ENCODE measurements around the gene GOLIM4.

- TF ChIP-seq CTCF (IDR thresholded peaks at IDR 0.05; ENCODE audit: low read depth, low read length, missing input control), result no peak
- no peak for TF ChIP-seq RAD21 (IDR thresholded peaks at IDR 0.05)
- no peak for TF ChIP-seq JUND (IDR thresholded peaks at IDR 0.05)
- no peak for TF ChIP-seq REST (IDR thresholded peaks at IDR 0.05)
- TF ChIP-seq MAX (IDR thresholded peaks at IDR 0.05), result no peak
- no peak for TF ChIP-seq GABPA (IDR thresholded peaks at IDR 0.05 in 1 of 2, conservative IDR thresholded peaks at IDR 0.05 in 1 of 2)
- no peak for TF ChIP-seq ZBTB33 (IDR thresholded peaks at IDR 0.05)
- TF ChIP-seq YY1 (IDR thresholded peaks at IDR 0.05), result no peak
- no peak for TF ChIP-seq TAF1 (conservative IDR thresholded peaks at IDR 0.05)
Measured at GRCh38 chr3:168036619-168037018, 59.1 kb downstream of the GOLIM4 start.

Measured in liver (tissue), 3 donors.